Measurements from ENCODE around the gene NRXN2.

Gene NRXN2

DNA sequence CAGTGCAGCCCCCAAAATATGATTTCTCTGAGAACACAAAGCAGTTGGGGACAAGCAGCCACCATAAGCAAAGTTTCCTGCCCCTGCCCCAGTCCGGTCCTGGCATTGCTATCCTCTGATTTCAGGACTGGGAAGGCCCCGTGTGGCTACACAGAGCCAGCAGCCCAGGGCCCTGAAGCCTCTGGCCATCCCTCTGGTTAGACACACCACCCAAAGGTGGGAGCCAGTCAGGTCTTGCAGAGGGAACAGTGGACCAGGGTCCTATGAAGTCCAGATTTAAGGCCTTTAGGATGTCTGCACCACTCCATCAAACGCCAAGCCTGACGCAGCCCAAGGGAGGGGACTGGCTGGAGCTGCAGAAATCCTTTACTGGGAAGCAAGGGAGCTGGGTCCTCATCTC is 68.6 kb downstream of the NRXN2 start:
- DNase-seq (ENCODE audit: extremely low read depth in 1 of 2, low read depth in 1 of 2): no peak

DNA sequence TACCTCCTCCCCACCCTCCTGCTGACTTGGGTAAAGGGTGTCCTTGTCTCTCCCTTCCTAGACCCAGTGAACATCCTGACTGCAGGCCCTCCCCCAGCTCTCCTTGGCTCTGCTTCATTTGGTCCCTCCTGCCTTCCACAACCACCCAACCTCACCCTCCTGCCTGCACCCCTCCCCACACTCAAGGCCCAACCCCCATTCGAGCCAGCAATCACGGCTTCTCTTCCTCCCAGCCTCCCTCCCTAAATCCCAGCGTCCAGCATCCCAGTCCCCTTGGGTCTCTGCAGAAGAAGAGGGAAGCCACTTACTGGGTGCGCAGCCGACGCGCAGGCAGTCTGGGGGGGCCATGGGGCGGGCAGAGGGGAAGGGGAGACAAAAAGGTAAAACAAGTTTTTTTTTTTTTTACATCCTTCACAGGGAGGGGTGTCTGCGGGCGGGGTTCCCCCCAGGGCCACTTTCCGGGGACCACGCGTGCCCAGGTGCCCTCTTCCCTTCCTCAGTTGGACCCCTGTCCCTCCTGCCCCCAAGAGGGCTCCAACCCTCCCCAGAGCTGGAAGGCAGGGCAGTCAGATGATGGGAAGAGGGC is 69.5 kb downstream of the NRXN2 start:
- no peak for DNase-seq (ENCODE audit: extremely low read depth in 1 of 2, low read depth in 1 of 2)

DNA sequence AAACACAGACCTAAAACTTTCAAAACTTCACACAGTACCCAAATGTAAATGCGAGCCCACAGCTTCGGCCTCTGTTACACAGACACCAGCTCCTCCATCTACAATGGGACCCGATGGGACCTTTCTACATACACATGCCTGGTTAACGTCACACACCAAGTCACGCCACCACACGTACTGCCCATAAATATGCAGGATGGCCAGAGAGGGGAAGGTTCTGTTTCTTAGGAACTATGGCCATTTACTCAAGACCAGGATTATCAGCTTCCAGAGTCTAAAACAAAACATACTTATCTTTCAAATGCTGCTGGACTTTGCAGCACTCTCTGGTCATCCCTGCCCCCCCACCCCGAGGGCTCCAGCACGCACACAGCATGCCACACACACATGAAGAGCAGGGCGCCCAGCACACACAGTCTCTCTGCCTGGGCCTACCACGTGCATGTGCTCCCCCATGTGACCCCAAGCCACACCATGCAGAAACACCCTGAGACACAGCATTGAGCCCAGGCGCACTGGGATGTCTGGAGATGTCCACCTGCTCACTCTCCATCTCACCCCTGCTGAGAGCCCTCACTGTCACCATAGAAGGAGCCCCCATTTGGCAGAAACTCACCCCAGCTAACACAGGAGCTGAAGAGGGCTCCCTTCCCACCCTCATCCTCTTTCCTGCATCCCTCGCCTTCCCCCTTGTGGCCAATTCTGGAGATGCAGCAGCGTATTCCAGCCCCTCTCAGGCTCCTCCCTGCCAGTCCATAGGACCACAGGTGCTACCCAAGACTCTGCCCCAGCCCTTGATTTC is 70.2 kb downstream of the NRXN2 start:
- peak; percentile 22 to 56 for DNase-seq (ENCODE audit: extremely low read depth in 1 of 2, low read depth in 1 of 2)

DNA sequence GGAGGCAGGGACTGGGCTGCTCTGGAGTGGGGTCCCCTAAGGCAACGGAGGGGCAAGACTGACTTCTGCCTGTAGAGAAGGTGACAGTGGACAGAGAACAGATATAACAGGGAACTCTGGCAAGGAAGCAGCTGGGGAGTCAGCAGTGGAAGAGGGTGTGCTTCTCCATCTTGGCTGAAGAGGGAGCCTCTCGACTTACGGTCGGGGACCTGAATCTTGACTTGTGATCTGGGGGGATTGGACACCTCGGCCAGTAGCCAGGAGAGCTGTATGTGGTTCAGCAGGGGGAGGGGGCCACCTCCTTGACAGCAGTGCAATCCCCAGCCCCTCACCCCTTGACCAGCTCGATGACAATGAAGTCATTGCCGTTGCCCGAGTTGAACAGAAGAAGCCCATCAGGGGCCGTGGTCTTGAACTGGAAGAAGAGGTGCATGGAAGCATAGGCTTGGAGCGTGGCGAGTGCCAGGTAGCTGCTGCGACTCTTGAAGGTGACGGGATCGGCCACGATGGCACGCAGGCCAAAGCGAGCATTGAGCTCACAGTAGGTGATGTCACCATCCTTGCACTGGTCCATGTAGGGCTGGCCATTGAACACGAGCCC is 72.0 kb downstream of the NRXN2 start:
- no peak for DNase-seq (ENCODE audit: extremely low read depth in 1 of 2, low read depth in 1 of 2)

DNA sequence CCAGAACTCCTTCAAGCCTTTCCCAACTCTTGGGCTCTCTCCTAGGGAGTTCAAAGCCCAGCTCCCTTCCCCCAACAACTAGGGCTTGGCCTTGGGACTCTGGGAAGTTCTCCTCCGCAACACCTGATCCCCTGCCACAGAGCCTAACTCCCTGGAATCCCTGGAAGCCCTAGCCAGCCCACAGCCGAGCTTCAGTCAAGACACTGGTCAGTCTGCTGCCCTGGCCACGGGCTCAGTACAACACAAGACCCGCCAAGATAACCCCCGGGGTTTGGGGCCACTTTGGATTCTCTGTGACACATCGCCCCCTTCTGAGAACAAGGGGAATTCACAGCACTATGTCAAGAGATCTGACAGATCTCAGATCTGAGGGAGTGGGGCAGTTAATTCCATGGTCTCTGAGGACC is 73.7 kb downstream of the NRXN2 start:
- no peak for DNase-seq (ENCODE audit: extremely low read depth in 1 of 2, low read depth in 1 of 2)

DNA sequence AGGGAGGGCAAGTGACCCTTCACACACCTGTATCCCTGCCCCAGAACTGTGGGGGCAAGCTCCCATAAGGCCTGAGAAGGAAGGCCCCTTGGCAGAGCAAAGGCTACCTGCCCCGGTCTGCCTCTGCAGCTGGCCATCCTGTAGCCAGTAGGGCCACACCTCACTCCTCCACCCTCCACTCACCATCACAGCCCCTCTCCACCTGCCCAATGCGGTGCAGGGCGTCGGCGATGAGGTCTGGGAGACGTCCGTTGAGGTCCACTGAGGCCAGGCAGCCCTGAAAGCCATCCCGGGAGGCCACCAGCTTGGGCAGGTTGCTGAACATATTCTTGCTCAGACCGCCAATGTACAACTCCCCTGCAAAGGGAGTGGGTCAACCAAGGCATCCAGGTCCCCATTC is 74.4 kb downstream of the NRXN2 start:
- no peak for DNase-seq (ENCODE audit: extremely low read depth in 1 of 2, low read depth in 1 of 2)

DNA sequence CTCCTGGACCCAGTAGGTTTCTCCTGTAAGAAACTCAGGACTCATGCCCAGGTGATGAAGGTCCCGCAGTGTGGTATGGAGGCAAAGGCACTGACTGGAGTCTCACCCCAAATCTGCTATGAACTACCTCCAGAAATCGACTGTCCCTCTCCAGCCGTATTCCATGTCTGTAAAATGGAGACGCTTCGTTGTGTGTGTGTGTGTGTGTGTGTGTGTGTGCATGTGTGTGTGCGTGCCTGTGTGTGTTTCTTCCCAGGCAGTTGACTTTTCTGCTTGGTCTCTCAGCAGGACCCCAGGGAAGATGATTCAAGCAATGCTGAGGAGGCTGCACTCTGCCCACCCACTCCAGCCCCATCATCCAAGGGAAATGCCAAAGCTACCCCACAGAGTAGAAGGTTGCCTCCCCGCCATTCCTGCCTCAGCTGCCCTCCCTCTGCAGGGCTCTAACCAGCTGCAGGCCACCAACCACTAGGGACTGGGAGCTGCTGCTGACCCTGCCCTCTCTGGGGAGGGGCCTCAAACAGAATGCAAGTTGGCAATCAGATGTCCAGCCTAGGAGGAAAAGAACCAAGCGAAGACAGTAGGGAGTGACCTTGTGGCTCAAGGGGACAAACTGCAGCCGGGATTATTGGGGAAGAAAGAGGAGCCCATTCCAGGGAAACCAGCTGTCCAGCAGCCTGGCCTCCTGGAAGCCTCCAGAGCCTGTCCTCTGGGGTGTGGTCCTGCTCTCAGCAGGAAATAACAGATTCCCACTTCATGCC is 75.8 kb downstream of the NRXN2 start:
- no peak for DNase-seq (ENCODE audit: extremely low read depth in 1 of 2, low read depth in 1 of 2)

DNA sequence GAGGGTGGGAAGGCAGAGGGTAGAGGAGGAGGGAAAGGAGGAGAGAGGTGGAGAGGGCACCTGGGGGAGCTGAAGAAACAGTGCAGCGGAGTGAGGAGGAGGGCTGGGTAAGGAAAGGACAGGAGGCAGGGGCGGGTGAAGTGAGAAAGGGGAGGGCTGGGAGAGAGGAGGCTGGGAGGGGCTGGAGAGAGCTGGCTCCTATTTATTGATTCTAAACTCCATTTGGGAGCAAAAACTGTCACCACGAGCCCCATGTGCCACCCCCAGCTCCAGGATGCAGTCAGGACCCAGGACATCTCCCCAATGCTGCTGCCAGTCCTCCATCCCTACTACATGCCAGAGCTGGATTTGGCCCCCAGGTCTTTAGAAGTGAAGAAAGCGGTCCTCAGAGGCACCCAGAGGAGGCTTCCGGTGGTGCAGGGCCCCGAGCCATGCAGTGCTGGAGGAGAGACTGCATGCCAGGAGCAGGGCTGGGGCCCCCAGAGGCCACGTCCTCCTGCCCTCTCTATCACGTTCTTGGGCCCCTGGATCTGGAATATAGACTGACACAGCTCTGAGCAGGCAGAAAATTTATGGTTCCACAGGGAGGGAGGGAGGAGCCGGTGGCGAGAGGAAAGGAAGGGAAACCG is 78.2 kb downstream of the NRXN2 start:
- DNase-seq (ENCODE audit: extremely low read depth in 1 of 2, low read depth in 1 of 2): no peak

DNA sequence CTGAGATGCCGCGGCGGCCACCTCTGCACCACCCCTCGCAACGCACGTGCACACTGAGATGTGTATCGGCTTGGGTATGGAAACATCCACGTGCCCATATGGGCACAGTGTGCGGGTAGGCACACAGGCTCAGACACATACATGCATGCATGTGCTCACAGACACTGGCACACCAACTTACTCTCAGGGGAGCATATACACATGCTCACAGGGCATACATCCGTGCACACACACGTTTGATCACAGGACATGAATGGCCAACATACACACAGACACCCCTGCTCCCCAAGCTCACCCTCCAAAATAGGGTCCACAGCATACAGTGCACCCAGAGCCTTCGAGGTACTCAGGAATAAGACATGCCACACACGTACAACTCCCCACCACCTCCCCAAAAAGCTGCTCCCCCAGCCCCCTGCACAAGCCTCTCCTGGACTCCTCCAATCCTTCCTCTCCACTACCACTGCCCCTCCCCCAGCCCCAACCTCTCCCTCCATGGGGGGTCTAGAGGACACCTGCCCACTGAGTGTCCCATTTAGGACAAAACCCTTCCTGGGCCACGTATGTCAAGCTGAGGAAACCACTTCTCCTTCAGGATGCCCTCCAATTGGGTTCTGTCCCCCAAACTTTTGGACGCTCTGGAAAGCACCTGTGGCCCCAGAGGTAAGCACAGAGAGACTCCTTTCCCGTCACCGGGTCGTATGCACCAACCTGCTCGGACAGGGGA is 78.9 kb downstream of the NRXN2 start:
- DNase-seq (ENCODE audit: extremely low read depth in 1 of 2, low read depth in 1 of 2): no peak

DNA sequence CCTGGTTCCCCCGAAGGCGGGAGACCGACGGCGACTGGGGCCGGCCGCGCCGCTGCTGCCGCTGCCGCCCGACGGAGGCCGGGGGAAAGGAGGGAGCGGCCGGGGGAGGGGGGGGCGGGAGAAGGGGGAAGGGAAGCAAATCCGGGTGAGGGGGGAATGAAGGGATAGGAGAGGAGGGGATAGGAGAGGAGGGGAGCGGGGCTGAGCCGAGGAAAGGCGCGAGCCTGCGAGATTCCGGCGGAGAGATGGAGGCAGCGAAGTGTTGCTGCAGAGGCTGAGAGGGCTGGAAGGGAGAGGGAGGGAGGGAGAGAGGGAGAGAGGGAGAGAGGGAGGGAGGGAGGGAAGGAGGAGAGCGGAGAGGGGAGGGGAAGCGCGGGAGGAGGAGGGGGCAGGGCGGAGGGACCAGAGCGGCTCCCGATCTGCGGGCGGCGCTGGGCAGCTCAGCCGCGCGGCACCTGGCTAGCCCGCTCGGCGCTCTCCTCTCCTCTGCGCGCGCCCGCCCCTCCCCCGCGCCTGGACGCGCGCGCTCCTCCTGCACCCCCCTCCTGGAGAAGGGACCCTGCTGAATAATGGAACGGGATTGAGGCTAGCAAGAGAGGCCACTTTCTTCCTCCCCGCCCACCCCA is 79.6 kb downstream of the NRXN2 start:
- no peak for DNase-seq (ENCODE audit: extremely low read depth in 1 of 2, low read depth in 1 of 2)

DNA sequence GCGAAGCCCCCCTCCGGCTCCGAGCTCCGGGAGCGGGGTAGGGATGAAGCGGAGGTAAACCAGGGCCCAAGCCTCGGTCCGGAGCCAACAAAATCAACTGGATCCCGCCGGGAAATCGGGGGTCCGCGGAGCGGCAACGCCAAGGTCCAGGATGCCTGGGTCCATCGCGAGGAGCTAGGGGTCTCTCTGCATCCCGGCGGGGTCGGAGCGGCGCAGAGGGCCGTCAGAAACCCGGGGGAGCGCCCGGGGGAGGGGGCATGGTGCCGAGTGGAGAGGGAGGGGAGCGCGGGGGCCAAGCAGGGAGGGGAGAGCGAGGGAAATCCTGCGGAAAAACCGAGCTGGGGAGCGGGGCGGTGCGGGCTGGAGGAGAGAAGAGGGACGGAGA is 80.1 kb downstream of the NRXN2 start:
- no peak for DNase-seq (ENCODE audit: extremely low read depth in 1 of 2, low read depth in 1 of 2)

DNA sequence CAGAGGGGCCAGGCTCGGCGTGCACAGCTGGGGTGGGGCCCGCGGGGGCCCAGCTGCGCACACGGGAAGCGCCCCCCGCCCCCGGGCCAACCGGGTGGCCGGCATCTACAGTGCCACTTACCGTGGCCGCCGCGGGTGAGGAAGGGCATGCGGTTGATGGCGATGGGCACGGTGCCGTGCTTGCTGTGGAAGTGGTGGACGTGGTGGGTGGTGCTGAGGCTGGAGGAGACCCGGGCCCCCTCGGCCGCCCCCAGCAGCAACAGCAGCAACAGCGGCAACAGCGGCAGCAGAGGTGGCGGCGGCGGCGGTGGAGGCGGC is 80.6 kb downstream of the NRXN2 start:
- no peak for DNase-seq (ENCODE audit: extremely low read depth in 1 of 2, low read depth in 1 of 2)

DNA sequence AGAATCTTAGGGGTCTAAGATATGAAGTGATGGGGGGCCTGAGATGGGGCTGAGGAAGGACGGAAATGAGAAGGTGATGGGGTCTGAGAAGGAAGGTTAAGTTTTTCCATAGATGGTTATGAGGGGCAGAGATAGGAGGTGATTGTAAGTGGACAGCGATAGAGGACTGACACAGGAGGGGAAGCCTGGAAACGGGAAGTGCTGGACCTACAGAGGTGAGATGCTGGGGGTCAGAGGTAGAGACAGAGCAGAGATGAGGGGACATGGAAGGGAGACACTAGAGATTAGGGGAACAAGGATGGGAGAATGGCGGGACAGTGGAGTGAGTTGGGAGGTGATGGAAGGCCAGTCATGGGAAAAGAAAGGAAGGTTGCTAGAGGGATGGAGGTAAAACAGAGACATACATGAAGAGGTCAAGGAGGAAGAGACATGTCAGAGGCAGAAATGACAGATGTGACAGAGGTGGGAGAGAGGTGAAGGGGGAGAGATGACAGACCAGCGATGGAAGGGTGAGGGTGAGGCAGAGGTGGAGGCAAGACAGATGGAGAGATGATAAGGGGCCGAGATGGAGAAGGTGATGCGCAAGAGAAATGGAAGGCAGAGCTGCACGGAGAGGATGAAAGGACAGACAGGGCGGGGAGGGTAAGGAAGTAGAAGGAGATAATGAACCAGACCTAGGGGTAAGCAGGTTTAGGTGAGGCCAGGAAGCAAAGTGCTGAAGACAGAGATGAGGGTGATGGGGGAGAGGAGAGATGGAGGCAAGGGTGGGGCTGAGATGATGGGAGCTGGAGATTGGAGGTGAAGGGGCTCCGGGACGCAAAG is 81.2 kb downstream of the NRXN2 start:
- no peak for DNase-seq (ENCODE audit: extremely low read depth in 1 of 2, low read depth in 1 of 2)

DNA sequence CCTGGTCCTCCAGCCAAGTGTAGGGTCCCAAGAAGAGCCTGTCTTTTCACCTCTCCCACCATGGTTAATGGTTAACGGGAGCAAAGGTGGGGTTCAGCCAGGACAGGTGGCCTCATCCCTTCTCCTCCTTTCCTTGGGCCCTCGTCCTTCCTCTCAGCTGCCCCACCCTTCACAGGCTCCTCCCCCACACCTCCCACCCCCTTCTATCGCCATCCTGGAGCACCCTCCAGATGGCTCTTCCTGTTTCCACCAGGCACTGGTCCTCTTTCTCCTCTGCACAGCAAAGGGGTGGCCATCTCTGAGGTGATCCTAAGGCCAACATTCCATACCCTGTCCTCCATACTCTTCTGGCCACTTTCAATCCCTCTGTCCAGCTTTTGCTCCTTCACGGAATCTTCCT is 83.1 kb downstream of the NRXN2 start:
- no peak for DNase-seq (ENCODE audit: extremely low read depth in 1 of 2, low read depth in 1 of 2)

DNA sequence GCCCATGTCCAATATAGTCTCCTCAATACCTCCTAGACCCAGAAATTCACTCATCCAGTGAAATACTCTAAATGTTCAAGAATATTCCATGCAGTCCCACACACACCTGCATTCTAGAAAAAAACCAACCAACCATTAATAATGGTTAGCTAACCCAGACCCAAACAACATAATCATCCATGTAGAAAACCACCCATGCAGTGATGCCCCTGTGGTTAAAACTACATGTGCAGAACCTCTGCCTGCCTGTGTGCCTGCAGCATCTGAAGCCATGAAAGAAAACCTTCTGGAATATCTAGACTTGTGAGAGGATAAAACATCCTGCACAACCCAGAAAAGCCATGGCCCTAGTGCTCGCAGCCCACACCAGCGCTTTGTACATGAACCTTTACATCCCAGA is 84.2 kb downstream of the NRXN2 start:
- DNase-seq (ENCODE audit: extremely low read depth in 1 of 2, low read depth in 1 of 2): no peak

DNA sequence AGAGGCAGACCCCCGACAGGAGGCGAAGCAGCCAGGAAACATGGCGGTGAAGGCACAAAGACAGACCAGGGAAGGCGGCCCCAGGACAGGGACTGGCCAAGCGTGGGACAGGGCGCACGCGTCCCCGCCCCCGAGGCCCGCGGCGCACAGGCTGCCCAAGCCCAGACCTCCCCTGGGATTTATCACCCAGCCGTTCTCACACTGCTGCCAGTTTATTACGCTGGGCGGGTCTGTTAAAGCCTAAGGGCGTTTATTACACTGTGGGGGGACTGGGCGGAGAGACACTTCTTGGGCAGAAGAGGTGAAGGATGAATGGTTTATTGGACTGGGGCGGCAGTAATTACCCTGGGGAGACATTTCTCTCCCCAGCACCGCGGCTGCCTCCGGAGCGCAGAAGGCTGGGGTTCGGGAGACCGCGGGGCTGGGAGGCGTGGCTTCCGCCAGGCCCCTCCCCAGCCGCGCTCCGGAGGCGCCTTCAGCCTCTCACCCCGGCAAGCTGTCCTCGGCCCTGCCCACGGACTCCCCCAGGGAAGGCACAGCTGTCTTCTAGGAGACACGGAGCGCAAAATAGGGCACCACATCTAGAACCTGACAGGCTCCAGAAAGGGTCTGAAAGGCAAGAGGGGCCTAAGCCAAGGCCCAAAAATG is 84.9 kb downstream of the NRXN2 start:
- DNase-seq (ENCODE audit: extremely low read depth in 1 of 2, low read depth in 1 of 2): no peak

DNA sequence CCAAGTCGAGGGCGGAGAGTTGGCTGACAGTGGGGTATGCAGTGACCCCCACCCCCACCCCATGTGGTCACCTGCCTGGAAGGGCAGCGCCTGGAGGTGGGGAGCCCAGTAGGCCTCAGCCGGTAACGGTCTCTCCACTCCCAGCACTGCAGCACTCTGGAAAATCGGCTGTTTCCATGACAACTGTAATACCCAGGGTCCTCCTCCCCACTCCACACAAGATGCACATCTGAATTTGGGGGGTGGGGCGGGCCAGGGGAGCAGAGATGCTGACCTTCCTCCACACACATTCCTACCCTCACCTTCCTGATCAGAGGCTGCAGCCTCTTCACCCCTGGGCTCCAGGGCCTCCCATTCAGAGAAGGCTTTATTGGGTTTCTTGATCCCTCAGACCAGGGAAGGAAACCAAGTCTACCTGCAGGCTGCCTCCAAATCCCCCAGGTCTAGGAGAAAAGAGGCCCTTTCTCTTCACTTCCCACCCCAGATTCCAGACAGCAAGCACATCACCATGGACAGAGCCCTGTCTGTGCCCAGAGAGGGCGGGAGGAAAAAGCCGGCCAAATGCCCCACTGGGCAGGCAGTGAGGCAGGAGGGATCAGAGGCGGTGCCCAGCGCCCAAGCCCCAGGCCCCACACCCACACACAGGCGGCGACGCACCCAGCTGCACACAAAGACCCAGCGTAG is 85.5 kb downstream of the NRXN2 start:
- no peak for DNase-seq (ENCODE audit: extremely low read depth in 1 of 2, low read depth in 1 of 2)

DNA sequence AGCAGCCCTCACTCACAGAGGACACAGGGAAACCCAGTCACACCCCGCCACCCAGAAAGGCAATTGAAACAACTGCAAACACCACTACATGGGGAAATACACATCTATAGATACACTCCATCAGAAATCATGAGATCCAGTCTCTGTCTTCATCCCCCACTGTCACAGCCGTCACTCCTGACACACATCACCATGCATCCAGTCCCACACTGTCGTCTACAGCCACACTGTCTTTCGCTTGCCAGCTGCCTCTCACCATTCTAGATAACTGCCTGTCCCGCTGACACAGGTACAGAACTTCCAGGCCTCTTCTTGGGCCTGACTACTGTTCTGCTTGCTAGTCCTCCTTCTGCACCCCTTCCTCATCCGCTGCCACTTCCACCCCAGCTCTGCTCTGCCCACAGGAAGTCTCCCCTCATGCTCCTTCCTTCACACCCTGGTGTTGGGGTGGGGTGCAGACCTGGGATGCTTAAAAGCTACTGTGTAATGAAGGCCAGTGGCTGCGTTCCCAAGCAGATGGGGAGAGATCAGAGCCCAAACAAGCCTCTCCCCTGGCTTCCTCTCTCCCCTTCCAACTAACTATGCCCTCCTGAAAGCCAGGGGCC is 89.3 kb downstream of the NRXN2 start:
- DNase-seq (ENCODE audit: extremely low read depth in 1 of 2, low read depth in 1 of 2): no peak
